K562 (cell line): ENCODE results near the gene UTP20. TPM values are rescaled to one million over a fixed set of nuclear protein-coding genes. Genes with fewer than 3 reads are reported as not detected.

Experiments used
- ATAC-seq: fragments of 200-7000 bp; cut with Tn5 transposase; 3 replicates; pipeline ENCODE4 v1.9.1; 2020; ENCODE audit warnings: moderate library complexity
- BruUV-seq: library from RNA; stranded (reverse); fragments of 400-500 nt; replicated peaks from 2 replicates; lab custom pipeline; 2021; lab: Mats Ljungman, UMichigan
- CTCF ChIA-PET: fragments of 300-600 bp; formaldehyde crosslinking; extraction: SDS; loops from one replicate; lab custom pipeline; 2021; ENCODE audit warnings: low intra/inter-chr PET ratio; lab: Yijun Ruan, JAX
- POLR2A ChIA-PET: fragments of 300-600, 350-650 bp; sonication (Branson Sonifier 250); formaldehyde crosslinking; extraction: SDS; loops from one replicate; lab custom pipeline; 2021; ENCODE audit warnings: antibody characterized with exemption, inconsistent platforms; lab: Yijun Ruan, JAX
- DNase-seq, 4 experiments: peaks; one replicate each; pipeline versions ENCODE4 v3.0.0 to v3.0.0-alpha.2; 2011 to 2018; ENCODE audit warnings: low spot score in 3 of 4, mixed read lengths in 3 of 4; ENCODE audit errors: extremely low read depth in 1 of 4
- FAIRE-seq: peaks from 2 replicates; lab custom pipeline; 2011; peaks lifted over from hg19 to GRCh38; lab: Jason Lieb, UNC
- H2AFZ ChIP-seq: 2 replicates; pipeline ENCODE4 v1.6.0; 2011; ENCODE audit warnings: low read depth, low read length, control low read depth, inconsistent platforms
- H3K27ac ChIP-seq: fragments of 200-600 bp; 3 replicates; pipeline ENCODE4 v1.8.0; 2011; ENCODE audit warnings: low read depth, mild to moderate bottlenecking, control low read depth, inconsistent platforms, low read length, moderate library complexity, mixed read lengths; ENCODE audit errors: extremely low read depth
- H3K27me3 ChIP-seq, 2 experiments: fragments of 300-600 bp in 1 of 2; 2 replicates in 1 of 2; 3 replicates in 1 of 2; pipeline versions ENCODE4 v1.6.0 to v1.8.0; 2011; ENCODE audit warnings: inconsistent platforms in 2 of 2, low read length in 2 of 2, mild to moderate bottlenecking in 1 of 2, mixed read lengths in 1 of 2, moderate library complexity in 1 of 2; ENCODE audit not compliant: control insufficient read depth in 2 of 2, insufficient read depth in 2 of 2
- H3K36me3 ChIP-seq: fragments of 300-600 bp; 3 replicates; pipeline ENCODE4 v1.8.0; 2011; ENCODE audit warnings: mild to moderate bottlenecking, low read length, inconsistent platforms; ENCODE audit not compliant: control insufficient read depth, insufficient read depth
- H3K4me1 ChIP-seq, 2 experiments: fragments of 200-600 bp in 1 of 2; replicated peaks in 1 of 2; 2 replicates in 1 of 2; 3 replicates in 1 of 2; pipeline versions ENCODE4 v1.5.1 to v1.8.0; 2011; ENCODE audit warnings: inconsistent platforms in 2 of 2, low read length in 2 of 2, mild to moderate bottlenecking in 1 of 2, mixed read lengths in 1 of 2, moderate library complexity in 1 of 2; ENCODE audit not compliant: control insufficient read depth in 2 of 2, insufficient read depth in 2 of 2
- H3K4me2 ChIP-seq: 2 replicates; pipeline ENCODE4 v1.6.1; 2011; ENCODE audit warnings: low read length, control low read depth, inconsistent platforms, mixed read lengths; ENCODE audit not compliant: insufficient read depth
- H3K4me3 ChIP-seq: fragments of 200-600 bp; sonication (generic), shearing (Covaris generic); 2 replicates; pipeline ENCODE4 v1.5.1; 2016; ENCODE audit warnings: control low read depth, inconsistent platforms
- H3K79me2 ChIP-seq: fragments of 200-600 bp; 3 replicates; pipeline ENCODE4 v1.8.0; 2011; ENCODE audit warnings: low read length, inconsistent platforms; ENCODE audit not compliant: control insufficient read depth, insufficient read depth
- H3K9ac ChIP-seq, 2 experiments: 2 replicates each; pipeline versions ENCODE4 v1.6.0 to v1.6.1; 2011; ENCODE audit warnings: low read depth in 2 of 2, low read length in 2 of 2, control low read depth in 1 of 2, inconsistent platforms in 1 of 2, mild to moderate bottlenecking in 1 of 2, mixed read lengths in 1 of 2; ENCODE audit not compliant: insufficient read depth in 1 of 2
- H3K9me1 ChIP-seq: one replicate; pipeline ENCODE4 v1.6.0; 2011; ENCODE audit warnings: inconsistent platforms, mild to moderate bottlenecking, low read length, moderate library complexity; ENCODE audit not compliant: control insufficient read depth, insufficient read depth
- H3K9me3 ChIP-seq: replicated peaks from 2 replicates; pipeline ENCODE4 v1.5.1; 2011; ENCODE audit warnings: low read depth, low read length, inconsistent platforms; ENCODE audit not compliant: control insufficient read depth, insufficient read depth
- H4K20me1 ChIP-seq: replicated peaks from 2 replicates; pipeline ENCODE4 v1.6.1; 2011; ENCODE audit warnings: low read length, inconsistent platforms, mixed read lengths; ENCODE audit not compliant: control insufficient read depth, insufficient read depth
- BDP1 ChIP-seq: IDR thresholded peaks from 3 replicates; pipeline ENCODE4 v1.6.1; 2011; ENCODE audit not compliant: insufficient read length, insufficient read depth
- CHD4 ChIP-seq: fragments of 200-600 bp; sonication (generic); IDR thresholded peaks from 3 replicates; pipeline ENCODE4 v1.6.1; 2012; ENCODE audit warnings: low read depth, mild to moderate bottlenecking, mixed read lengths, low read length, inconsistent platforms; ENCODE audit not compliant: insufficient read depth, insufficient replicate concordance, poor library complexity, severe bottlenecking
- ETV1 ChIP-seq: fragments of 450-650 bp; conservative IDR thresholded peaks from 2 replicates; pipeline ENCODE4 v1.6.1; 2016; ENCODE audit warnings: missing genetic modification characterization, control low read depth, low read depth, missing compliant biosample characterization
- FOXP4 ChIP-seq: sonication (generic); formaldehyde crosslinking; IDR thresholded peaks from 2 replicates; pipeline ENCODE4 v1.8.0; 2022; ENCODE audit warnings: mild to moderate bottlenecking, missing genetic modification reagents, borderline replicate concordance
- HINFP ChIP-seq: fragments of 450-650 bp; conservative IDR thresholded peaks from 2 replicates; pipeline ENCODE4 v1.6.1; 2016; ENCODE audit warnings: missing genetic modification characterization, low read depth, mild to moderate bottlenecking, control low read depth, missing compliant biosample characterization
- KLF13 ChIP-seq: fragments of 450-650 bp; IDR thresholded peaks from 2 replicates; pipeline ENCODE4 v1.6.1; 2016; ENCODE audit warnings: missing genetic modification characterization, low read depth, mild to moderate bottlenecking, missing compliant biosample characterization, moderate library complexity, borderline replicate concordance
- MAX ChIP-seq: sonication (generic); formaldehyde crosslinking; IDR thresholded peaks from 2 replicates; pipeline ENCODE4 v1.9.0; 2022; ENCODE audit warnings: mild to moderate bottlenecking, missing genetic modification reagents
- MTA2 ChIP-seq: fragments of 450-650 bp; IDR thresholded peaks from 2 replicates; pipeline ENCODE4 v1.6.1; 2016; ENCODE audit warnings: low read depth
- NFE2L1 ChIP-seq: fragments of 450-650 bp; IDR thresholded peaks from 2 replicates; pipeline ENCODE4 v1.6.1; 2016; ENCODE audit warnings: missing genetic modification characterization, low read depth, mild to moderate bottlenecking, missing compliant biosample characterization, moderate library complexity, borderline replicate concordance
- POLR2A ChIP-seq: fragments of 450-650 bp; conservative IDR thresholded peaks from 2 replicates; pipeline ENCODE4 v1.6.1; 2016
- TAF9B ChIP-seq: fragments of 450-650 bp; IDR thresholded peaks from 2 replicates; pipeline ENCODE4 v1.6.1; 2018; ENCODE audit warnings: mild to moderate bottlenecking; ENCODE audit not compliant: partially characterized antibody
- WGBS: fragments of 100-300 bp; shearing (Covaris generic); methylation state at CpG from one replicate; pipeline ENCODE4 v1.1.6; 2016; ENCODE audit warnings: low coverage, mixed read lengths; ENCODE audit not compliant: insufficient coverage; ENCODE audit errors: missing lambda C conversion rate; 5-methylcytosine and 5-hydroxymethylcytosine counted together
- in situ Hi-C: fragments of 300-500 bp; cut with MboI; formaldehyde crosslinking; loops from 4 replicates; pipeline ENCODE4 v1.15.0; 2018; ENCODE audit warnings: inconsistent platforms, mixed read lengths
- intact Hi-C: fragments of 100-400 bp; cut with micrococcal nuclease; formaldehyde crosslinking; loops from 2 replicates; pipeline ENCODE4 v1.14.2; 2022
- polyA plus RNA-seq, 8 experiments: library from polyadenylated mRNA; depleted of rRNA in 4 of 8; stranded (reverse) in 5 of 8; unstranded in 3 of 8; fragments of >200 nt; fragmentation: Nextera tagmentation in 2 of 8; fragmentation: Illumina TruSeq in 1 of 8; extraction: Ambion mirVana in 2 of 8; extraction: Trizol in 1 of 8; gene quantifications; 2 replicates each; pipeline versions ENCODE4 v1.2.1 to v1.2.3, GENCODE V29; 2011 to 2014; ENCODE audit warnings: inconsistent platforms in 1 of 8, missing spikeins in 1 of 8
- total RNA-seq, 7 experiments: library from RNA; depleted of rRNA in 6 of 7; stranded (reverse); fragments of >200 nt in 6 of 7; fragmentation: Illumina TruSeq in 2 of 7; extraction: Trizol in 2 of 7; gene quantifications; 2 replicates each; pipeline versions ENCODE4 v1.2.1 to v1.2.3, GENCODE V29; 2011 to 2021; ENCODE audit warnings: low replicate concordance in 1 of 7

Gene UTP20
- total and polyA plus RNA-seq, 9 of the 15 experiments (the other 6 are each of a cell fraction or from before 2014, with no cell fraction given): 4.3 to 41.3 (median 20.7) TPM

- Histone ChIP-seq H3K9ac (no peak overlapping the region), H3K36me3 (no peaks in the 10 kb centered on the region), H4K20me1 (no peaks in the 10 kb centered on the region), H3K4me2 (no peak overlapping the region), H2AFZ (no peak overlapping the region), H3K9me1 (no peaks in the 10 kb centered on the region), H3K79me2 (no peaks in the 10 kb centered on the region), H3K27ac (no peak overlapping the region), H3K4me3 (no peak overlapping the region), H3K4me1 (no peaks in the 10 kb centered on the region), H3K27me3 (peaks cover 0 to 11% of the 10 kb centered on the region in 2 experiments; a peak in 2 of 5 replicates), H3K9me3 (no peaks in the 10 kb centered on the region)
- WGBS: 6% methylated on average over 5 of the region's 5 CpGs
- no peak for DNase-seq
- intact Hi-C loops (no loop called here), in situ Hi-C loops (no loop called here)
- no peak for ATAC-seq
- CTCF ChIA-PET: no interaction called here
- POLR2A ChIA-PET: interaction anchor here (0.7 kb wide), 1 partner anchor 201 kb away, joined by 3 read pairs; no protein-coding TSS in a partner anchor
- FAIRE-seq: no peak
- no TSS peak for BruUV-seq
- TF ChIP-seq NFE2L1 (tag) (no peak), MTA2 (no peak), MAX (no peak), HINFP (tag) (no peak), BDP1 (no peak), KLF13 (no peak), FOXP4 (CRISPR knock-in tag) (no peak), ETV1 (no peak), CHD4 (no peak), POLR2A (no peak), TAF9B (no peak)
These were observed 49.4 kb upstream of the UTP20 start for GRCh38 chr12:101230547-101230946.
